Muscle layer of duodenum (tissue), 2 donors: ENCODE data around the gene HS3ST5.
A peak's percentile ranks its signal among the peaks of the same experiment; 100 is the strongest.

Experiments
- H3K27ac ChIP-seq: one replicate; pipeline ENCODE4 v1.7.0; 2013; ENCODE audit warnings: mild to moderate bottlenecking, low read length
- H3K27me3 ChIP-seq: one replicate; pipeline ENCODE4 v1.7.0; 2013; ENCODE audit warnings: low read depth, mild to moderate bottlenecking, control low read depth, low read length
- H3K36me3 ChIP-seq, 2 donors: one replicate each; pipeline ENCODE4 v1.7.0; 2013; ENCODE audit warnings: low read length in 2 of 2, control low read depth in 1 of 2, mild to moderate bottlenecking in 1 of 2; ENCODE audit not compliant: insufficient read depth in 2 of 2, control insufficient read depth in 1 of 2
- H3K4me1 ChIP-seq, 2 donors: one replicate each; pipeline ENCODE4 v1.7.0; 2013; ENCODE audit warnings: low read length in 2 of 2, mild to moderate bottlenecking in 2 of 2, control low read depth in 1 of 2, moderate library complexity in 1 of 2; ENCODE audit not compliant: insufficient read depth in 2 of 2, control insufficient read depth in 1 of 2
- H3K4me3 ChIP-seq, 2 donors: one replicate each; pipeline ENCODE4 v1.7.0; 2013; ENCODE audit warnings: low read length in 2 of 2, low read depth in 1 of 2, mild to moderate bottlenecking in 1 of 2
- H3K9me3 ChIP-seq, 2 donors: one replicate each; pipeline ENCODE4 v1.7.0; 2013; ENCODE audit warnings: low read length in 2 of 2, control low read depth in 1 of 2, mild to moderate bottlenecking in 1 of 2; ENCODE audit not compliant: control insufficient read depth in 1 of 2
- donor health status: healthy.

HS3ST5 gene

DNA sequence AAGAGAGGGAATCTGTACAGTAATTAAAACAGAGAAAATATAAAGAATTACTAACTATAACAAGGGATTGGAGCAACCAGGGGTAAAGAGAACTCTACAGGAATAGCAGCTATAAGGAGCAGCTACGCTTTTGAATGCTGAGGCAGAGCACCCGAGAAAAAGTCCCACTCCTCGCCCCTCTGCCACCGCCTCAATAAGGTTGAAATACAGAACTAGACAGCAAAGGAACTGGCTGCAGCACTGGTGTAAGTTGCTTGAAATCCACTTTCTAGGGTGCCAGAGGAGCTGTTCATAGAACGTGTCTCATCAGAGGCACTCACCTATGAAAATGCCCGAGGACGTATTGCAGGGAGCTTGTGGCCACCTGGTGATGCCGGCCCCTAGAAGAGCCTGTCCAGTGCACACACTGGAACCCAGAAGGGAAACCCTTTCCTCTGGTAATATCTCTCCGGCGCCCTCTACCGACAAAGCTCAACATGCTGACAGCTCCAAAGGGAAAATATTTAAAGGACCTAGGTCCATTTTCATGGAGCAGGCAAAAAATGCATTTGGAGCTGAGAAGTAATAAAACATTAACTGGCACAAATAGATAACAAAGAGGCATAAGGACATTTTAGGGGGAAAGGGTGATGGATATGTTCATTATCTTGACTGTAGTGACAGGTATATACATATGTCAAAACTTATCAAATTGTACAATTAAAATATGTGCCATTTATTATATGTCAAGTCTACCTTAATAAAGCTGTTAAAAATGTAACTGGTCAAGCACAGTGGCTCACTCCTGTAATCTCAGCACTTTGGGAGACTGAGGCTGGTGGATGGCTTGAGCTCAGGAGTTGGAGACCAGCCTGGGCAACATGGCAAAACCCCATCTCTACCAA, 234.5 kb downstream of the HS3ST5 start:
- no peaks in the 10 kb centered on the region for H3K9me3 ChIP-seq
- H3K4me1 ChIP-seq, result no peaks in the 10 kb centered on the region
- no peak overlapping the region for H3K27ac ChIP-seq
- H3K36me3 ChIP-seq, result no peaks in the 10 kb centered on the region
- no peaks in the 10 kb centered on the region for H3K27me3 ChIP-seq
- H3K4me3 ChIP-seq, result no peak overlapping the region

DNA sequence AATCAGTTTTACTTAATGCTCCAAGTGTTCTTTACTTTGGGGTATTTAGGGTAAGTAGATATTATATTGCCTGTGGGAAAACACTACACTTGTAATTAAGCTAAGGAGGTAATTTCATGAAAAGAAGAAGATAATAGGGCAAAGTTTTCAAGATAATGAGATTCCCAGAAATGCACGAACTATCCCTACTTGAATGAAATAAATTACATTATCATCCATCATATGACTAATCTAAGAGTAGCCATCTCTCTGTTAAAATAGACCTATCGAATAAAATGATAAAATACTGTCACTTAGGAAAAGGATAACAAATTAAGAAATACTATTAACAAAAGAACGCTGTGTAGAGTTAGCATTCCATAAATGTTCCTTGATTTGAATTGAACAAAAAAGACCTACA, 236.8 kb downstream of the HS3ST5 start:
- no peaks in the 10 kb centered on the region for H3K27me3 ChIP-seq
- no peaks in the 10 kb centered on the region for H3K9me3 ChIP-seq

DNA sequence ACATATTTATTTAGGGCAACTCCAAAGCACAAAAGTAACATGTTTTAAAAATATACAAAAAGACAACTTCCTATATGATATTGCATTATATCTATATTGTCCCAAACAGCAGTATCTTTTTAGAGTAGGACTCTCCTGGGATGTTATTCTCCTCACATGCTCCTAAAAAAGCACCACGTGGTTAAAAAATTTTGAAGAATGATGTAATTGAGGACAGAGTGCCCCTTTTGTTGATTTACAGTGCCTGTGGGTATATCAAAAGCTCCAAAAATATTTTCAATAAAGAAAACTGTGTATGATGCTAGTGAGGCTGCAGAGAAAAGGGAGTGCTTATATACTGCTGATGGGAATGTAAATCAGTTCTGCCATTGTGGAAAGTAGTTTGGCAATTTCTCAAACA, 241.6 kb downstream of the HS3ST5 start:
- no peak overlapping the region for H3K27ac ChIP-seq
- no peaks in the 10 kb centered on the region for H3K4me1 ChIP-seq
- H3K36me3 ChIP-seq, result no peaks in the 10 kb centered on the region
- no peaks in the 10 kb centered on the region for H3K9me3 ChIP-seq
- no peaks in the 10 kb centered on the region for H3K27me3 ChIP-seq
- no peak overlapping the region for H3K4me3 ChIP-seq

More for the DNA sequence above, 236.8 kb downstream of the HS3ST5 start:
- Histone ChIP-seq H3K27ac (no peak overlapping the region), H3K36me3 (no peaks in the 10 kb centered on the region), H3K4me3 (no peak overlapping the region), H3K4me1 (no peaks in the 10 kb centered on the region)

DNA sequence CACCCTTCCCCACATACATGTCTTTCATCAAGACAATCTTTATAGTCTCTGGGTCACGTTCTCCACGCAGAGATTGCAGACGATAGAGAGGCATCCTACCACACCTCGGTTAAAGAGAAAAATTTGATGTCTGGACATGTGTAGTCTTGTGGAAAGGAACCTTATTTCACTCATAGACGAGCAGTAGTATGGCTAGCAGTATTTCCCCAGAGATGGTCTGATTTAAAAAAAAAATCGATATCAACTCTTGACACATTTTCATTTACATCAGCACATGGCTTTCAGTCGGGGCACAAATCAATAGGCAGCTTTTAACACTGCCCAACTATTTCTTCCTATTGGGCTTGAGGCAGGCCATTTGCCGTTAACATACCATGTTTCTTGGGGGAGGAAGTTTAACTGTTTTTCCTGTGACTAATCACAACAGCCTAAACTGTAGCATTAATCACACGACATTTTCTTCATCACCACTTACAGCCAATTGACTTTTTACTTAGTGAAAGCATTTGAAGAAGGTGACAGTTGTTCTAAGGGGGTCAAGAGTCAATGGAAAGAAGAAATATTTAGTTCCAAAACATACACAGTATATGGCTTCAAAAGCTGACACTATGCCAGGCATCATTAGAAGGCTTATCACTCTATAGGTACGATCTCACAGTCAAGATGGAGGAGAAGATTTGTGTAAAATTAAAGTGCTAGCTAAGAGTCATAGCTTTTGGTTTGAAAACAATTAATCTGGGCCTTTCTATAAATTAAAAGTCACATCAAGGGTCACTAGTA, 242.4 kb downstream of the HS3ST5 start:
- H3K36me3 ChIP-seq, result no peaks in the 10 kb centered on the region
- no peak overlapping the region for H3K4me3 ChIP-seq
- H3K27ac ChIP-seq, result no peak overlapping the region
- no peaks in the 10 kb centered on the region for H3K9me3 ChIP-seq
- no peaks in the 10 kb centered on the region for H3K4me1 ChIP-seq
- no peaks in the 10 kb centered on the region for H3K27me3 ChIP-seq

DNA sequence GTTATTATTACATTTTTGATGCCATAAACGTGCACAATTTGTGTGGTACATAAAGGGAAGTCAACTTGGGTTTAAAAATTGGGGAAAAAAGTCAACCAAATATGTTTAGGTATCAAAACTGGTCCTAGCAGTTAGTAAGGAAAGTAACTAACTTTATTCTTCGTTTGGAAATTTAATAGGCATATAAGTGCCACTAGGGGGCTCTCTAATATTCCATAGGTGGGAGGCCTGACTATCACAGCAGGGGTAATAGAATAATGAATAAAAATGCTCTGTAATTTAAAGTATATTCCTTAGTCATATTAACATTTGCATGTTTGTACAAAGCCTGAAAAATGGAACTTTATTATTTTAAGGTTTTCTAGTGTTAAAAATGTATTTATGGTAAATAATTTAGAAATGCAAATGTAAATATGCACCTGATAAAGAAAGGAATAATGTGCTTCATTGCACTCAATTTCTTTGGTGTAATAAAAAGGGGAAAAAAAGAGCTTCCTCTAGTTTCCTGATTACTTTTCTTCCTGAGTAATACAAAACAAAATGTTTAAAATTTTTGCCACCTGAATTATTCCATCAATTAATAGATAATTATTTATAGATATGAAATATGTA, 246.2 kb downstream of the HS3ST5 start:
- no peak overlapping the region for H3K4me3 ChIP-seq
- no peaks in the 10 kb centered on the region for H3K36me3 ChIP-seq
- H3K9me3 ChIP-seq, result no peaks in the 10 kb centered on the region
- no peaks in the 10 kb centered on the region for H3K4me1 ChIP-seq
- no peaks in the 10 kb centered on the region for H3K27me3 ChIP-seq
- no peak overlapping the region for H3K27ac ChIP-seq

DNA sequence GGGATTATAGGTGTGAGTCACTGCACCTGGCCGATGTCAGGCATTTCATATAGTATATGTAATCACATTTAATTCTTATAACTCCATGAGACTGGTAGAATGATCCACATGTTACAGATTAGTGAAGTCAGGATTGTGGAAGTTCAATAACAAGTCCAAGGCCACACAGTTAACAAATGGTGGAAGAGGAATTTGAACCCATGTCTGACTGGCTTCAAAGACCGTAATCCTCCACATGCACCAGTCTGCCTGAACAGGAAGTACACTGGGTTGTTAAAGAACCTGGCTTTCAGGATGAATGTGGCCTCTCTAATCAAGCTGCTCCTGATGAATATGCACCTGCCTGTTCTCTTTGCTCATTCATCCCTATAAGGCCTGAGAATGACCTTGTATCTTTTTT, 249.9 kb downstream of the HS3ST5 start:
- Histone ChIP-seq H3K9me3 (no peaks in the 10 kb centered on the region), H3K27ac (no peak overlapping the region), H3K36me3 (no peaks in the 10 kb centered on the region), H3K4me1 (no peaks in the 10 kb centered on the region), H3K27me3 (no peaks in the 10 kb centered on the region), H3K4me3 (no peak overlapping the region)

DNA sequence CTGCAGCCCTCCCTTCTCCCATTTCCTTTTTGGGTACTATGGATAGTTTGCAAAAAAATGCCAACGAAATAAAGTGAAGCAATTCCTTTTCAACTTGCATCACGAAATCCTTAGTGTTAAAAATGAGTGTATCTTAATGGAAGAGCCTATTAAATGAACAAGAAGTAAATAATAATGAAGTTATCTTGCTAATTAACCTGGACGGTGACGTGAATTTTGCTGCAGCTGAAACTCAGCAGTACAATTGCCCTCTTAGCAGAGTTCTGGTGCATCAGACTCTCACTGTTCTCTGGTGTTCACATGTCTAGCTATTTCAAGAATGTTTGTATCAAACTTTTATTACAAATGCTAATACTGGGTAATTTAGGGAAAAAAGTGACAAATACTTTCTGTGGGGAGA, 252.2 kb downstream of the HS3ST5 start:
- H3K27ac ChIP-seq, result no peak overlapping the region
- H3K4me3 ChIP-seq, result peak overlapping the region in 1 of 2 donors; percentile 18

DNA sequence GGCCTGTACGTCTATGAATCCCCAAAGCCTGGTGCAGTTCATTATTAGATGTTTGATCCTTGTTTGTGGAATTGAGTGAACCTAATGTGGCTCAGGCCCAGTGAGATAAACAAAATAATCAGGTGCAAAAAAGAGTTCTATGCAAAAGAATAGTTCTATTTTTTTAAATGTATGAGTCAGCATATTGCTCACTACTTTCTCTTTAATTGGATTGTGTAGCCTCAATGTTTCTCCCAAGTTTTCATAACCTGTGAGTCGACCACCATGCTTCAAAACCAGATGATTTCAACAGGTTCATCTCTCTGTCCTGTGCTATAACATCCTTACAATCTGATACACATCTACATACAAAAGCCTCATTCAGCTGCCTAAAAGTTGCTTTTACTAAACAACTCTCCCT, 255.3 kb downstream of the HS3ST5 start:
- H3K27ac ChIP-seq, result no peak overlapping the region
- no peaks in the 10 kb centered on the region for H3K27me3 ChIP-seq
- H3K4me1 ChIP-seq, result no peaks in the 10 kb centered on the region
- no peaks in the 10 kb centered on the region for H3K9me3 ChIP-seq
- H3K4me3 ChIP-seq, result no peak overlapping the region
- no peaks in the 10 kb centered on the region for H3K36me3 ChIP-seq

More for the DNA sequence above, 252.2 kb downstream of the HS3ST5 start:
- no peaks in the 10 kb centered on the region for H3K27me3 ChIP-seq
- H3K9me3 ChIP-seq, result no peaks in the 10 kb centered on the region
- H3K36me3 ChIP-seq, result no peaks in the 10 kb centered on the region
- no peaks in the 10 kb centered on the region for H3K4me1 ChIP-seq

DNA sequence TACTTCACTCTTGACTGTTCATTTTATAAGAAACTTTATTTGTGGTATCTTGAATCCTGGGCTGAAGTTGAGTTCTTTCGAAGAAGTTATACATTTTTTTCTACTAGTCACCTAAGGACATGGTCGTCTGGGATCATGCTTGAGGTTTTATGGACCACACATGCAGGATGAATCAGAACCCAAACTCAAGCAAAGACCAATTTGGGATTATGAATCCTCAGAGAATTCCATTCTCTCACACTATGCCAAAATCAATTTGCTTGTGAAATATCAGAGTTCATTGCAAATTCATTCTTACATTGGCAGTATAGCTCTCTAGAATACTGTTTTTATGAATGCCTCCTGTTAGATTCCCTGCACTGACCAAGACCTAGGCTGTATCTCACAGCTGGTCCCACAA, 257.6 kb downstream of the HS3ST5 start:
- Histone ChIP-seq H3K4me3 (no peak overlapping the region), H3K9me3 (no peaks in the 10 kb centered on the region)

DNA sequence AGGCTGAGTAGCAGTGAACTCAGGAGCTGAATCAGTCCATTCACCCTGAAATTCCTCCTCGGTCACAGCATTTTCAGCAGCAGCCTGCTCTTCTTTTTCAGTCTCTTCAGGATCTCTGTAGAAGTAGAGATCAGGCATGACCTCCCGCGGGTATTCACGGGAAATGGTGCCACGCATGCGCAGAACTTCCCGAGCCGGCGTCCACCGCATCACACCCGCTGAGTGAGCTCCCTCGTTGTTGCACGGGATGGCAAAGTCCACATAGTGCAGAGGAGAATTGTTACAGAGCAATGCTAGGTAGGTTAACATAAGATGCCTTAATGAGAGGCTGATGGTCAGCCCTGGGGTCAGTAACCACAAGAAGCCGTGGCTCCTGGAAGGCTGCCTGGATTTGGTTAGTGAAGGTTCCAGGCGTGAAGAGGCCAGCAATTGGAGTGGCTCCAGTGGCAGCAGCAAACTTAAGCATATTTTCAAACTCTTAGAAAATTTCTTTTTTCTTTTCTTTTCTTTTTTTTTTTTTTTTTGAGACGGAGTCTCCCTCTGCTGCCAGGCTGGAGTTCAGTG, 258.4 kb downstream of the HS3ST5 start:
- no peak overlapping the region for H3K27ac ChIP-seq
- H3K4me1 ChIP-seq, result no peaks in the 10 kb centered on the region
- no peaks in the 10 kb centered on the region for H3K36me3 ChIP-seq
- H3K4me3 ChIP-seq, result no peak overlapping the region
- no peaks in the 10 kb centered on the region for H3K9me3 ChIP-seq
- H3K27me3 ChIP-seq, result no peaks in the 10 kb centered on the region

More for the DNA sequence above, 257.6 kb downstream of the HS3ST5 start:
- Histone ChIP-seq H3K27ac (no peak overlapping the region), H3K36me3 (no peaks in the 10 kb centered on the region), H3K4me1 (no peaks in the 10 kb centered on the region), H3K27me3 (no peaks in the 10 kb centered on the region)

DNA sequence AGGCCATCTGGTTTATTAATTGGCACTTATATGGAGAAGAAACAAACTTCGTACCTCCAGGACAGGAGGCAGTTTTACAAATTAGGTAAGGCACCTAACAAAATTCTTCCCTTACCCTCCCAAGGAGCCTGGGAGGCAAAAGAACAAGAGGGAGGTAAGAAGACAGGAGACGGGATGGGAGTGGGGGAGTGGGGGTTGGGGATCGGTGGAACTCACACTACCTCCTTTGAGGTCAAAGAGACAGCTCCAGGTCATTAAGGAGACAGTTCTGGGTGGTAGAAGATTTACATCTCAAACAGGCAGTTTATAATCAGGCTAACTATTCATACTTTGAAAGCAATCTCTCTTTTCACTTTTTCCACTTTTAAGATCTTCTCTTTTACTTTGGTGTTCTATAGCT, 259.6 kb downstream of the HS3ST5 start:
- no peak overlapping the region for H3K4me3 ChIP-seq
- H3K9me3 ChIP-seq, result no peaks in the 10 kb centered on the region
- H3K27ac ChIP-seq, result no peak overlapping the region
- no peaks in the 10 kb centered on the region for H3K4me1 ChIP-seq
- no peaks in the 10 kb centered on the region for H3K36me3 ChIP-seq
- no peaks in the 10 kb centered on the region for H3K27me3 ChIP-seq
